Trophoblast cell (in vitro differentiated cells and primary cell): ENCODE results near the gene SYNPR.

Source experiments
- DNase-seq, 2 donors: peaks; one replicate each; pipeline ENCODE4 v3.0.0-alpha.2; 2016
- H2AFZ ChIP-seq: 2 replicates; pipeline ENCODE4 v1.6.1; 2013; ENCODE audit warnings: low read length, moderate library complexity, mild to moderate bottlenecking; ENCODE audit not compliant: insufficient read depth, poor library complexity
- H2AK5ac ChIP-seq: 2 replicates; pipeline ENCODE4 v1.6.1; 2013; ENCODE audit warnings: mild to moderate bottlenecking, low read length
- H2BK120ac ChIP-seq: 2 replicates; pipeline ENCODE4 v1.6.1; 2013; ENCODE audit warnings: low read length, mild to moderate bottlenecking, moderate library complexity; ENCODE audit not compliant: insufficient read depth, poor library complexity
- H2BK12ac ChIP-seq: 2 replicates; pipeline ENCODE4 v1.6.1; 2013; ENCODE audit warnings: mild to moderate bottlenecking, low read length, moderate library complexity
- H2BK5ac ChIP-seq: 2 replicates; pipeline ENCODE4 v1.6.1; 2013; ENCODE audit warnings: low read length, low read depth, moderate library complexity, mild to moderate bottlenecking; ENCODE audit not compliant: poor library complexity
- H3K14ac ChIP-seq: 2 replicates; pipeline ENCODE4 v1.6.1; 2013; ENCODE audit warnings: mild to moderate bottlenecking, low read length
- H3K18ac ChIP-seq: 2 replicates; pipeline ENCODE4 v1.6.1; 2013; ENCODE audit warnings: mild to moderate bottlenecking, low read length
- H3K23ac ChIP-seq: 2 replicates; pipeline ENCODE4 v1.6.1; 2013; ENCODE audit warnings: low read length
- H3K27ac ChIP-seq: 2 replicates; pipeline ENCODE4 v1.5.1; 2013; ENCODE audit warnings: low read depth, mild to moderate bottlenecking, inconsistent platforms, low read length, moderate library complexity
- H3K27me3 ChIP-seq: 2 replicates; pipeline ENCODE4 v1.6.1; 2013; ENCODE audit warnings: inconsistent platforms, mild to moderate bottlenecking, low read length, moderate library complexity; ENCODE audit not compliant: insufficient read depth
- H3K36me3 ChIP-seq, 2 experiments: 1 replicate in 1 of 2; 2 replicates in 1 of 2; pipeline ENCODE4 v1.6.1; 2013; ENCODE audit warnings: low read length in 2 of 2, mild to moderate bottlenecking in 2 of 2, moderate library complexity in 1 of 2; ENCODE audit not compliant: insufficient read depth in 2 of 2, control insufficient read depth in 1 of 2
- H3K4ac ChIP-seq: 2 replicates; pipeline ENCODE4 v1.6.1; 2013; ENCODE audit warnings: low read depth, mild to moderate bottlenecking, low read length, moderate library complexity
- H3K4me1 ChIP-seq, 2 experiments: 1 replicate in 1 of 2; 2 replicates in 1 of 2; pipeline ENCODE4 v1.6.1; 2013; ENCODE audit warnings: low read length in 2 of 2, mild to moderate bottlenecking in 2 of 2, moderate library complexity in 1 of 2; ENCODE audit not compliant: insufficient read depth in 2 of 2, control insufficient read depth in 1 of 2
- H3K4me2 ChIP-seq: 2 replicates; pipeline ENCODE4 v1.6.1; 2013; ENCODE audit warnings: inconsistent platforms, mild to moderate bottlenecking, low read length, moderate library complexity
- H3K4me3 ChIP-seq: 2 replicates; pipeline ENCODE4 v1.5.1; 2013; ENCODE audit warnings: mild to moderate bottlenecking, low read depth, low read length, inconsistent platforms
- H3K79me1 ChIP-seq: one replicate; pipeline ENCODE4 v1.6.1; 2013; ENCODE audit warnings: low read length
- H3K79me2 ChIP-seq: 2 replicates; pipeline ENCODE4 v1.6.1; 2013; ENCODE audit warnings: low read length, mild to moderate bottlenecking; ENCODE audit not compliant: control insufficient read depth, insufficient read depth, poor library complexity
- H3K9ac ChIP-seq: 2 replicates; pipeline ENCODE4 v1.6.1; 2013; ENCODE audit warnings: mild to moderate bottlenecking, low read length
- H3K9me3 ChIP-seq: 2 replicates; pipeline ENCODE4 v1.6.1; 2013; ENCODE audit warnings: low read depth, mild to moderate bottlenecking, control low read depth, inconsistent platforms, low read length; ENCODE audit not compliant: insufficient read depth
- H4K12ac ChIP-seq: 2 replicates; pipeline ENCODE4 v1.6.1; 2013; ENCODE audit warnings: low read depth, mild to moderate bottlenecking, low read length, moderate library complexity
- H4K8ac ChIP-seq: 2 replicates; pipeline ENCODE4 v1.6.1; 2013; ENCODE audit warnings: low read depth, mild to moderate bottlenecking, low read length, moderate library complexity
- H4K91ac ChIP-seq: one replicate; pipeline ENCODE4 v1.6.1; 2013; ENCODE audit warnings: low read depth, mild to moderate bottlenecking, low read length, moderate library complexity
- WGBS: extraction: QIAGEN DNeasy Blood & Tissue Kit; methylation state at CpG from one replicate; pipeline ENCODE4 v1.1.7; 2013; ENCODE audit warnings: missing lambda C conversion rate; ENCODE audit not compliant: insufficient read length, insufficient coverage; ENCODE audit errors: extremely low coverage; 5-methylcytosine and 5-hydroxymethylcytosine counted together

Gene SYNPR

DNA sequence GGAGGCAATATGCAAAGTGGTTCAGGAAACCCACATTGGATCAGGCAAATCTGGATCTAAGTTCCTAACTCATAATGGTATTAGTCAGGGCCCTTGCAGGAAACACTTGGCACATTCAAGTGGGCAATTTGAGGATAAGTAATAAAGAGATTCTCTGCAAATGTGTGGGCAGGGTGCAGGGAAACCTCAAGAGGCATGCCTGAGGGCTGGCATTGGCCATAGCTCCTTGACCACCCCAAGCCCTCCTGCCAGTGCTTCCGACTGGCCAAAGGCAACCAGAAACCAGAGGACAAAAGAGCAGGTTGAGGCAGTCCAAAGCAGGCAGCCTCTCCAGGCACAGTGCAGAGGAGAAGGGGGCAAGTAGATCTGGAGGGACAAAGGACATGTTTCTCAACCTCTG, 243.5 kb downstream of the SYNPR start:
- Histone ChIP-seq H3K4me1 (no peaks in the 10 kb centered on the region), H3K36me3 (no peaks in the 10 kb centered on the region), H3K79me2 (no peaks in the 10 kb centered on the region), H2BK5ac (no peak overlapping the region), H4K12ac (no peak overlapping the region), H2BK12ac (no peak overlapping the region), H3K27ac (no peak overlapping the region), H3K4me3 (no peak overlapping the region), H3K4ac (no peak overlapping the region), H3K27me3 (no peaks in the 10 kb centered on the region), H4K8ac (no peak overlapping the region), H3K79me1 (no peaks in the 10 kb centered on the region), H2AFZ (no peak overlapping the region), H2AK5ac (no peak overlapping the region), H3K9me3 (peaks cover 1% of the 10 kb centered on the region), H3K18ac (no peak overlapping the region), H4K91ac (no peak overlapping the region), H2BK120ac (no peak overlapping the region), H3K14ac (no peak overlapping the region), H3K9ac (no peak overlapping the region), H3K23ac (no peak overlapping the region), H3K4me2 (no peak overlapping the region)
- DNase-seq: no peak
- whole genome bisulfite sequencing: no CpG with 5 or more reads among the region's 1 CpG

DNA sequence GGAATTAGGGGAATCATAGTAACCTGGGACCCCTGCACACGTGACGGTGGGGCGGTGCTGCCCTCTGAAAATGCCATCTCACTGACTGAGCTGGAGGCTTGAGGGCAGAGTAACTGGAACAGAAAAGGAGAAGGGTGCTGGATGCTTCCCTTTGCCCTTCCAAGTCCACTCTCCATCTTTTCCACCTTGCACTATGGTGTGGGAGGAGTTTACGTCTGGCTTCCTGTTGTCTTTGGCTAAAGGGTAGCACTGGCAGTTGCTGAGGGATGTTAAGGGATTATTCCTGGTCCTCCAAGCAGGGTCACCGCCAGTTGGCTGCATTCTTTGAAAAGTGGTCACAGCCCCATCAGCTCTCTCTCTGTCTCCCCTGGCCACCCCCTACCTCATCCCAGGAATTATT, 245.0 kb downstream of the SYNPR start:
- H2BK12ac ChIP-seq: no peak overlapping the region
- H3K23ac ChIP-seq: no peak overlapping the region
- no peak overlapping the region for H3K27ac ChIP-seq
- no peaks in the 10 kb centered on the region for H3K79me1 ChIP-seq
- H3K79me2 ChIP-seq: no peaks in the 10 kb centered on the region
- no peaks in the 10 kb centered on the region for H3K27me3 ChIP-seq
- peaks cover 1% of the 10 kb centered on the region for H3K9me3 ChIP-seq
- no peak overlapping the region for H2AFZ ChIP-seq
- no peak overlapping the region for H2AK5ac ChIP-seq
- no CpG with 5 or more reads among the region's 5 CpGs for WGBS
- H4K12ac ChIP-seq: no peak overlapping the region
- H2BK120ac ChIP-seq: no peak overlapping the region
- no peak overlapping the region for H3K4me3 ChIP-seq
- no peak overlapping the region for H4K91ac ChIP-seq
- H3K14ac ChIP-seq: no peak overlapping the region
- H3K4ac ChIP-seq: no peak overlapping the region
- H3K9ac ChIP-seq: no peak overlapping the region
- no peaks in the 10 kb centered on the region for H3K4me1 ChIP-seq
- no peak overlapping the region for H2BK5ac ChIP-seq
- DNase-seq: no peak
- no peak overlapping the region for H3K4me2 ChIP-seq
- H3K36me3 ChIP-seq: no peaks in the 10 kb centered on the region
- no peak overlapping the region for H3K18ac ChIP-seq
- no peak overlapping the region for H4K8ac ChIP-seq

GRCh38 chr3:63528325-63529000, 250.4 kb downstream of the SYNPR start:
- Histone ChIP-seq H3K9me3 (no peaks in the 10 kb centered on the region), H3K27me3 (no peaks in the 10 kb centered on the region), H4K12ac (no peak overlapping the region), H3K9ac (no peak overlapping the region), H2BK12ac (no peak overlapping the region), H3K36me3 (no peaks in the 10 kb centered on the region), H4K91ac (no peak overlapping the region), H3K4me2 (no peak overlapping the region), H3K4ac (no peak overlapping the region), H2BK120ac (no peak overlapping the region), H4K8ac (no peak overlapping the region), H3K4me3 (no peak overlapping the region), H3K27ac (no peak overlapping the region), H2AFZ (no peak overlapping the region), H3K18ac (no peak overlapping the region), H2AK5ac (no peak overlapping the region), H3K79me2 (no peaks in the 10 kb centered on the region), H3K14ac (no peak overlapping the region), H3K79me1 (no peaks in the 10 kb centered on the region), H3K23ac (no peak overlapping the region), H3K4me1 (no peaks in the 10 kb centered on the region), H2BK5ac (no peak overlapping the region)
- DNase-seq: no peak
- no CpG with 5 or more reads among the region's 4 CpGs for WGBS

- Histone ChIP-seq H3K23ac (no peak overlapping the region), H4K12ac (no peak overlapping the region), H3K9me3 (no peaks in the 10 kb centered on the region), H3K18ac (no peak overlapping the region), H3K27ac (no peak overlapping the region), H2BK120ac (no peak overlapping the region), H3K27me3 (no peaks in the 10 kb centered on the region), H2BK5ac (no peak overlapping the region), H3K4me3 (no peak overlapping the region), H3K4me2 (no peak overlapping the region), H4K91ac (no peak overlapping the region), H3K79me1 (no peaks in the 10 kb centered on the region), H3K4ac (no peak overlapping the region), H3K79me2 (no peaks in the 10 kb centered on the region), H3K9ac (no peak overlapping the region), H4K8ac (no peak overlapping the region), H2AK5ac (no peak overlapping the region), H2BK12ac (no peak overlapping the region), H3K36me3 (no peaks in the 10 kb centered on the region), H3K4me1 (no peaks in the 10 kb centered on the region), H2AFZ (no peak overlapping the region), H3K14ac (no peak overlapping the region)
- no CpG with 5 or more reads among the region's 5 CpGs for WGBS
- DNase-seq: no peak
These were observed 254.4 kb downstream of the SYNPR start for GRCh38 chr3:63532521-63532920.
